Measurements from ENCODE around the gene MEAK7. TPM values are rescaled to one million over a fixed set of nuclear protein-coding genes. Genes with fewer than 3 reads are reported as not detected.

MEAK7 gene
- total RNA-seq, 1 experiment from 2014 or later, result 21.5 TPM

DNA sequence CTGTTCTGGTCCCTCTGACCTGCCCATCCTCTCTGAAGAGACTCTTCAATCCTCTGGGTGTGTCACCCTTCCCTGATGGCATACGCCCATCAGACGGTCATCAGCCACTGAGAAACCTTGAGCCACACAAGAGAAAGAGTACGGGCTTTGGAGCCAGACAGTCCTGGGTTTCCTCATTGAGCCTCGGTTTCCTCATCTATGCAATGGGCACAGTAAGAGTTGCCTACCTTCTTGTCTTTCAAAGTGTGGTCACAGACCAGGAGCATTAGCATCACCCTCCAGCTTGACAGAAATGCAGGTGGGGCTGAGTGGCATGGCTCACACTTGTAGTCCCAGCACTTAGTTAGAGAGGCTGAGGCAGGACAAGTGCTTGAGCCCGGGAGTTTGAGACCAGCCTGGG, 26.1 kb upstream of the MEAK7 start:
- no peak overlapping the region for H3K9ac ChIP-seq (ENCODE audit: extremely low read depth, insufficient read length, low read length)
- peaks cover 38 to 48% of the 10 kb centered on the region in 2 experiments for H3K4me1 Mint-ChIP-seq
- TF ChIP-seq, protein P1, sequence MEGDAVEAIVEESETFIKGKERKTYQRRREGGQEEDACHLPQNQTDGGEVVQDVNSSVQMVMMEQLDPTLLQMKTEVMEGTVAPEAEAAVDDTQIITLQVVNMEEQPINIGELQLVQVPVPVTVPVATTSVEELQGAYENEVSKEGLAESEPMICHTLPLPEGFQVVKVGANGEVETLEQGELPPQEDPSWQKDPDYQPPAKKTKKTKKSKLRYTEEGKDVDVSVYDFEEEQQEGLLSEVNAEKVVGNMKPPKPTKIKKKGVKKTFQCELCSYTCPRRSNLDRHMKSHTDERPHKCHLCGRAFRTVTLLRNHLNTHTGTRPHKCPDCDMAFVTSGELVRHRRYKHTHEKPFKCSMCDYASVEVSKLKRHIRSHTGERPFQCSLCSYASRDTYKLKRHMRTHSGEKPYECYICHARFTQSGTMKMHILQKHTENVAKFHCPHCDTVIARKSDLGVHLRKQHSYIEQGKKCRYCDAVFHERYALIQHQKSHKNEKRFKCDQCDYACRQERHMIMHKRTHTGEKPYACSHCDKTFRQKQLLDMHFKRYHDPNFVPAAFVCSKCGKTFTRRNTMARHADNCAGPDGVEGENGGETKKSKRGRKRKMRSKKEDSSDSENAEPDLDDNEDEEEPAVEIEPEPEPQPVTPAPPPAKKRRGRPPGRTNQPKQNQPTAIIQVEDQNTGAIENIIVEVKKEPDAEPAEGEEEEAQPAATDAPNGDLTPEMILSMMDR (conservative IDR thresholded peaks at IDR 0.05), result no peak

More for the DNA sequence above, 26.1 kb upstream of the MEAK7 start:
- no peak overlapping the region for H3K27ac ChIP-seq (ENCODE audit: insufficient read length, low read depth, low read length)
- no peak overlapping the region for H4K5ac ChIP-seq (ENCODE audit: insufficient read length, low read depth, low read length)
- H3K4me3 Mint-ChIP-seq, result no peak overlapping the region; a peak in 1 of 5 replicates
- H2AK5ac ChIP-seq (ENCODE audit: insufficient read length, low read length), result no peak overlapping the region
- H3K56ac ChIP-seq (ENCODE audit: insufficient read length, low read depth, low read length), result no peak overlapping the region
- no peak overlapping the region for H3K23ac ChIP-seq (ENCODE audit: insufficient read length, low read depth, low read length)
- no peaks in the 10 kb centered on the region for H3K23me2 ChIP-seq (ENCODE audit: insufficient read length, low read depth, low read length, poor library complexity, severe bottlenecking)
- peaks cover 7% of the 10 kb centered on the region for H3K27me3 Mint-ChIP-seq (ENCODE audit: low read depth)
- peaks cover 3 to 17% (median 13%) of the 10 kb centered on the region in 3 experiments for H3K36me3 Mint-ChIP-seq (ENCODE audit: insufficient read depth in 1 of 3, low read depth in 3 of 3)
- no peaks in the 10 kb centered on the region for H4K20me1 ChIP-seq (ENCODE audit: control insufficient read depth, insufficient read depth, insufficient read length)
- no peak overlapping the region for H2AFZ ChIP-seq (ENCODE audit: low read length)
- H2BK5ac ChIP-seq (ENCODE audit: insufficient read length, low read length), result no peak overlapping the region
- no peaks in the 10 kb centered on the region for H3K79me2 ChIP-seq (ENCODE audit: insufficient read depth, low read length)
- H3K9me3 ChIP-seq (ENCODE audit: control insufficient read depth, low read depth, low read length), result no peaks in the 10 kb centered on the region
- H2BK12ac ChIP-seq (ENCODE audit: insufficient read length, low read depth, low read length), result no peak overlapping the region
- H4K8ac ChIP-seq (replicated peaks; ENCODE audit: insufficient read length, low read depth, low read length), result no peak overlapping the region
- H3K79me1 ChIP-seq (ENCODE audit: insufficient read depth, low read depth, low read length, poor library complexity, severe bottlenecking), result no peaks in the 10 kb centered on the region
- no peak overlapping the region for H2BK120ac ChIP-seq (ENCODE audit: low read depth, low read length, poor library complexity, severe bottlenecking)
- H3K18ac ChIP-seq (ENCODE audit: insufficient read length, low read depth, low read length), result no peak overlapping the region
- peaks cover 13% of the 10 kb centered on the region for H3K4me1 ChIP-seq (ENCODE audit: insufficient read depth, low read length)
- H3K14ac ChIP-seq (ENCODE audit: insufficient read depth, low read length), result no peak overlapping the region
- H4K91ac ChIP-seq (ENCODE audit: insufficient read length, low read depth, low read length), result no peak overlapping the region
- H3K4ac ChIP-seq (ENCODE audit: low read depth, low read length), result no peak overlapping the region
- no peak overlapping the region for H2BK15ac ChIP-seq (ENCODE audit: low read depth, low read length)
- H3K4me2 ChIP-seq (ENCODE audit: insufficient read depth, insufficient read length, low read length), result no peak overlapping the region
- no peaks in the 10 kb centered on the region for H3K27me3 ChIP-seq (ENCODE audit: insufficient read depth, low read length)
- no CpG with 5 or more reads among the region's 5 CpGs for WGBS (ENCODE audit: extremely low coverage, insufficient read length, low lambda C conversion rate)
- no peak for DNase-seq
- no peak overlapping the region for H3K27ac Mint-ChIP-seq
- peaks cover 10 to 15% of the 10 kb centered on the region in 2 experiments; a peak in 3 of 5 replicates for H3K9me3 Mint-ChIP-seq
- no peak overlapping the region for H3T11ph ChIP-seq (ENCODE audit: low read length)
- no peak overlapping the region for H2BK20ac ChIP-seq (ENCODE audit: low read depth, low read length, poor library complexity, severe bottlenecking)
